Omental fat pad (tissue), 4 donors: ENCODE measurements around the gene PEX26. TPM values are rescaled to one million over a fixed set of nuclear protein-coding genes. Genes with fewer than 3 reads are reported as not detected.
"Not testable (repeated sequence)": the region's sequence is repeated elsewhere in the genome, so short reads cannot be mapped to it uniquely, and the experiment has no call there.

Experiments used
- ATAC-seq: fragments of 150-250 bp; one replicate; pipeline ENCODE4 v1.9.1; 2016; ENCODE audit warnings: mild to moderate bottlenecking, moderate library complexity; ENCODE audit not compliant: low FRiP score
- DNase-seq: peaks from one replicate; pipeline ENCODE4 v3.0.0-alpha.2; 2019; ENCODE audit warnings: low spot score
- CTCF ChIP-seq, 3 donors: fragments of 450-650 bp; IDR thresholded peaks; one replicate each; pipeline ENCODE4 v1.5.1; 2016 to 2017; ENCODE audit warnings: antibody characterized with exemption in 3 of 3, mild to moderate bottlenecking in 3 of 3, moderate library complexity in 2 of 3
- total RNA-seq, 4 donors: library from RNA; depleted of rRNA; stranded (reverse); fragments of >200 nt; gene quantifications; one replicate each; pipeline ENCODE4 v1.1.0, GENCODE V29; 2016

The PEX26 gene
- total RNA-seq, 4 donors from 2014 or later, result 19.5 to 32.0 (median 24.1) TPM

GRCh38 chr22:18048441-18048898 lies 29.3 kb upstream of the PEX26 start:
- no peak for TF ChIP-seq CTCF (IDR thresholded peaks at IDR 0.05)
- DNase-seq (no peak), ATAC-seq (no peak)

GRCh38 chr22:18050065-18050464 lies 27.7 kb upstream of the PEX26 start:
- no peak for ATAC-seq
- DNase-seq, result no peak
- no peak for TF ChIP-seq CTCF (IDR thresholded peaks at IDR 0.05)

GRCh38 chr22:18051113-18051512 lies 26.7 kb upstream of the PEX26 start:
- DNase-seq, ATAC-seq: not testable (repeated sequence)

GRCh38 chr22:18053216-18053946 lies 24.4 kb upstream of the PEX26 start:
- not testable (repeated sequence) for DNase-seq, ATAC-seq

- no peak for TF ChIP-seq CTCF (IDR thresholded peaks at IDR 0.05)
- ATAC-seq, result no peak
- no peak for DNase-seq
Observed at GRCh38 chr22:18055619-18056160, 22.1 kb upstream of the PEX26 start.

- DNase-seq (no peak), ATAC-seq (no peak)
- TF ChIP-seq CTCF (IDR thresholded peaks at IDR 0.05), result no peak
Observed at GRCh38 chr22:18056161-18056666, 21.6 kb upstream of the PEX26 start.

GRCh38 chr22:18056807-18057474 lies 20.8 kb upstream of the PEX26 start:
- DNase-seq (no peak), ATAC-seq (no peak)
- TF ChIP-seq CTCF (IDR thresholded peaks at IDR 0.05), result no peak
